Measurements from ENCODE around the gene TREM1. TPM values are rescaled to one million over a fixed set of nuclear protein-coding genes. Genes with fewer than 3 reads are reported as not detected.

The TREM1 gene

DNA sequence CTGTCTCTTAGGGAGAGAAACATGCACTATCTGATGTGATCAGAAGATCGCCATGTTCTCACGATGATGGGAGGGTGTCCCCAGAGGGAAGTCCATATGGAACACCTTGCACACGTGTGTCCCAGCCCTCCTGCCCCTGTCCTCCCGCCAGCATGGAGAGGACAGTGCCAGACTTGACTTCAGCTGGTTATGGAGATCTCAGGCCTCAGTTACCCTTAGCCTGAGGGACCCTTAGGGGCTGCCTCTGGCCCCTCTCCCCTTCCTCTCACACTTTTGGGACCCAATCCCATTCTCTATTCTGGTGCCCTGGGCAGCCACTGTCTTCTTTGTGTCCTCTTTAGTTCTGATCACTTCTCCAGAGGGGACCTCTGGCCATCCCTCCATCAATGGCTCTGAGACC, 56.8 kb downstream of the TREM1 start:
- no peaks in the 10 kb centered on the region for H3K4me1 ChIP-seq (ENCODE audit: control insufficient read depth, insufficient read depth, low read length)
- no peak overlapping the region for H3K4me2 ChIP-seq (ENCODE audit: low read length)
- no peaks in the 10 kb centered on the region for H3K27me3 ChIP-seq (ENCODE audit: control insufficient read depth, insufficient read depth, low read length)
- H3K36me3 ChIP-seq (ENCODE audit: insufficient read depth, low read length) = no peaks in the 10 kb centered on the region
- no peak overlapping the region for H3K4me3 ChIP-seq (ENCODE audit: low read length)
- H3K9me3 ChIP-seq (replicated peaks; ENCODE audit: low read length) = no peaks in the 10 kb centered on the region
- H3K9ac ChIP-seq (ENCODE audit: low read depth, low read length) = no peak overlapping the region

- H3K4me1 ChIP-seq (ENCODE audit: control insufficient read depth, insufficient read depth, low read length) = no peaks in the 10 kb centered on the region
- no peak overlapping the region for H3K4me3 ChIP-seq (ENCODE audit: low read length)
- no peak overlapping the region for H3K4me2 ChIP-seq (ENCODE audit: low read length)
- H3K9me3 ChIP-seq (replicated peaks; ENCODE audit: low read length) = no peaks in the 10 kb centered on the region
- no peaks in the 10 kb centered on the region for H3K27me3 ChIP-seq (ENCODE audit: control insufficient read depth, insufficient read depth, low read length)
- H3K9ac ChIP-seq (ENCODE audit: low read depth, low read length) = no peak overlapping the region
- H3K36me3 ChIP-seq (ENCODE audit: insufficient read depth, low read length) = no peaks in the 10 kb centered on the region
Measured at GRCh38 chr6:41228616-41229015, 57.9 kb downstream of the TREM1 start.

- H3K4me2 ChIP-seq (ENCODE audit: low read length) = no peak within 1 kb of the TSS
- no peak within 1 kb of the TSS for H3K9ac ChIP-seq (ENCODE audit: low read depth, low read length)
- no peaks in the 10 kb centered on the region for H3K36me3 ChIP-seq (ENCODE audit: insufficient read depth, low read length)
- H3K27me3 ChIP-seq (ENCODE audit: control insufficient read depth, insufficient read depth, low read length) = no peaks in the 10 kb centered on the region
- H3K4me1 ChIP-seq (ENCODE audit: control insufficient read depth, insufficient read depth, low read length) = no peaks in the 10 kb centered on the region
- H3K9me3 ChIP-seq (replicated peaks; ENCODE audit: low read length) = no peaks in the 10 kb centered on the region
- H3K4me3 ChIP-seq (ENCODE audit: low read length) = no peak within 1 kb of the TSS
Measured at GRCh38 chr6:41228096-41228495, 58.4 kb downstream of the TREM1 start, which contains the start of gene TREML4. TSS of gene TREML4 (plus strand) at chr6:41228349. CDS start at chr6:41228428, 79 bp downstream.

DNA sequence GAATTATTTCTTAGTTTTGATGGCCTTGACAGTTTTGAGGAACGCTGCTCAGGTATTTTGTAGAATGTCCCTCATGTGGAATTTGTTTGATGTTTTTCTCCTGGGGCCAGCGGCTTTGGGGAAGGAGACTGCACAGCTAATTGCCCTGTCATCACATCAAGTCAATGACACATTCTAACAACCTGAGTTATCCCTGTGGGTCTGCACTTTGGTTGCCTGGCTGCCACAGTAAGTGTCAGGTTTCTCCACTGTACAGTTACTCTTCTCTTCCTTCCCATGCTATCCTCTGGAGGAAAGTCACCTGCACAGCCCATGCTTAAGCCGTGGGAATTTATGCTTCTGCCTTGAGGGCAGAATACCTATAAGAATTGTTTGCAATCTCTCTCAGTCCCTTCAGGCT, 59.7 kb downstream of the TREM1 start:
- H3K4me1 ChIP-seq (ENCODE audit: control insufficient read depth, insufficient read depth, low read length) = no peaks in the 10 kb centered on the region
- no peaks in the 10 kb centered on the region for H3K27me3 ChIP-seq (ENCODE audit: control insufficient read depth, insufficient read depth, low read length)
- H3K9me3 ChIP-seq (replicated peaks; ENCODE audit: low read length) = no peaks in the 10 kb centered on the region
- no peak overlapping the region for H3K4me2 ChIP-seq (ENCODE audit: low read length)
- H3K36me3 ChIP-seq (ENCODE audit: insufficient read depth, low read length) = no peaks in the 10 kb centered on the region
- no peak overlapping the region for H3K9ac ChIP-seq (ENCODE audit: low read depth, low read length)
- H3K4me3 ChIP-seq (ENCODE audit: low read length) = no peak overlapping the region

GRCh38 chr6:41224800-41225199, 61.7 kb downstream of the TREM1 start:
- Histone ChIP-seq H3K9me3 (replicated peaks; ENCODE audit: low read length) (no peaks in the 10 kb centered on the region), H3K9ac (ENCODE audit: low read depth, low read length) (no peak overlapping the region), H3K4me3 (ENCODE audit: low read length) (no peak overlapping the region), H3K4me1 (ENCODE audit: control insufficient read depth, insufficient read depth, low read length) (no peaks in the 10 kb centered on the region), H3K36me3 (ENCODE audit: insufficient read depth, low read length) (no peaks in the 10 kb centered on the region), H3K4me2 (ENCODE audit: low read length) (no peak overlapping the region), H3K27me3 (ENCODE audit: control insufficient read depth, insufficient read depth, low read length) (no peaks in the 10 kb centered on the region)

Small RNA genes within 50 kb of the gene (small RNA-seq; reads per million reads assigned to genes)
- gene AL391903.2 (not detected), gene AL391903.3 (not detected), gene RNA5SP207 (not detected), gene RNU6-643P (not detected)
